ENCODE measurements around the gene HEXB. TPM values are rescaled to one million over a fixed set of nuclear protein-coding genes. Genes with fewer than 3 reads are reported as not detected.

Gene HEXB
- total and polyA plus RNA-seq, 2 of the 13 experiments (the other 11 are each of a cell fraction or from before 2014, with no cell fraction given), result 100 to 104 TPM

GRCh38 chr5:74766849-74767578 lies 82.0 kb downstream of the HEXB start, which contains the start of the genes GFM2 and NSA2 (continued):
- TF ChIP-seq ZNF383 (CRISPR knock-in tag; IDR thresholded peaks at IDR 0.05; ENCODE audit: borderline replicate concordance), result 0 out of 2 replicates have a peak, but pooled peaks have one; percentile 41
- TF ChIP-seq ZNF780A (CRISPR knock-in tag; IDR thresholded peaks at IDR 0.05), result no peak
- TF ChIP-seq SMARCC2 (IDR thresholded peaks at IDR 0.05), result no peak
- TF ChIP-seq NONO (IDR thresholded peaks at IDR 0.05), result no peak
- peak; percentile 92 for TF ChIP-seq NONO (CRISPR knock-in tag; conservative IDR thresholded peaks at IDR 0.05)
- TF ChIP-seq ZSCAN9 (CRISPR knock-in tag; IDR thresholded peaks at IDR 0.05; ENCODE audit: borderline replicate concordance), result peak; percentile 66
- no peak; the same call in 1 of the 2 replicates for TF ChIP-seq ZIK1 (CRISPR knock-in tag; IDR thresholded peaks at IDR 0.05; ENCODE audit: borderline replicate concordance, low read depth)
- peak; percentile 60; the same call in 1 of the 2 replicates for TF ChIP-seq HMGXB3 (CRISPR knock-in tag; IDR thresholded peaks at IDR 0.05; ENCODE audit: borderline replicate concordance)
- TF ChIP-seq ZNF224 (CRISPR knock-in tag; IDR thresholded peaks at IDR 0.05), result no peak
- TF ChIP-seq ZNF850 (CRISPR knock-in tag; conservative IDR thresholded peaks at IDR 0.05), result no peak
- TF ChIP-seq SP140L (CRISPR knock-in tag; IDR thresholded peaks at IDR 0.05; ENCODE audit: borderline replicate concordance), result 0 out of 2 replicates have a peak, but pooled peaks have one; percentile 71
- TF ChIP-seq MXD1 (CRISPR knock-in tag; IDR thresholded peaks at IDR 0.05), result peak; percentile 64; the same call in 1 of the 2 replicates
- TF ChIP-seq ZNF556 (CRISPR knock-in tag; IDR thresholded peaks at IDR 0.05; ENCODE audit: borderline replicate concordance), result peak; percentile 86
- peak; percentile 91 for TF ChIP-seq NR2C2 (CRISPR knock-in tag; IDR thresholded peaks at IDR 0.05; ENCODE audit: borderline replicate concordance)
- peak in 1 of 2 experiments; percentile 33; a peak in 1 of 4 replicates for TF ChIP-seq EP300 (IDR thresholded peaks at IDR 0.05; ENCODE audit: low read depth in 2 of 2, low read length in 2 of 2)
- peak; percentile 61 for TF ChIP-seq EP300 (CRISPR knock-in tag; IDR thresholded peaks at IDR 0.05; ENCODE audit: borderline replicate concordance)
- peak; percentile 98 for TF ChIP-seq U2AF1 (optimal IDR thresholded peaks at IDR 0.05; ENCODE audit: low read depth, low read length)
- peak; percentile 83 for TF ChIP-seq SRF (IDR thresholded peaks at IDR 0.05; ENCODE audit: low read depth, low read length)
- TF ChIP-seq CBX1 (IDR thresholded peaks at IDR 0.05; ENCODE audit: low read depth), result no peak
- TF ChIP-seq ZBTB26 (CRISPR knock-in tag; IDR thresholded peaks at IDR 0.05; ENCODE audit: borderline replicate concordance), result peak; percentile 60; the same call in 1 of the 2 replicates
- no peak for TF ChIP-seq ATM (IDR thresholded peaks at IDR 0.05; ENCODE audit: borderline replicate concordance)
- peak; percentile 89 for TF ChIP-seq SPEN (CRISPR knock-in tag; IDR thresholded peaks at IDR 0.05; ENCODE audit: low read depth)
- no peak for TF ChIP-seq HOXA7 (CRISPR knock-in tag; IDR thresholded peaks at IDR 0.05)

Data from HepG2 (cell line).